ENCODE data around the gene PTRH1. TPM values are rescaled to one million over a fixed set of nuclear protein-coding genes. Genes with fewer than 3 reads are reported as not detected.
"Not testable (repeated sequence)": the region's sequence is repeated elsewhere in the genome, so short reads cannot be mapped to it uniquely, and the experiment has no call there.

PTRH1 gene
- 13.3 TPM for total RNA-seq
- long read RNA-seq, transcript PTRH1-208 (5 exons, 814 nt): major isoform, 17 of 24 reads
- long read RNA-seq, partial matches to known transcripts: 2 of 24 reads
- long read RNA-seq, other reads (novel, unspliced or antisense): 3 of 24 reads

- peak; percentile 98 for ATAC-seq (ENCODE audit: poor library complexity)
- intact Hi-C loops (cut with DNase I): loop anchor here (5.0 to 10.0 kb wide), 2 partner anchors 103 to 221 kb away; partner anchors contain the start of gene STXBP1
Measured at GRCh38 chr9:127715470-127716337, at the start of gene PTRH1, which contains the start of gene TTC16. TSS of gene PTRH1 (minus strand) at chr9:127715663. CDS start at chr9:127715639, 24 bp downstream. TSS of gene TTC16 (plus strand) at chr9:127716079. CDS start at chr9:127716146, 67 bp downstream.

DNA sequence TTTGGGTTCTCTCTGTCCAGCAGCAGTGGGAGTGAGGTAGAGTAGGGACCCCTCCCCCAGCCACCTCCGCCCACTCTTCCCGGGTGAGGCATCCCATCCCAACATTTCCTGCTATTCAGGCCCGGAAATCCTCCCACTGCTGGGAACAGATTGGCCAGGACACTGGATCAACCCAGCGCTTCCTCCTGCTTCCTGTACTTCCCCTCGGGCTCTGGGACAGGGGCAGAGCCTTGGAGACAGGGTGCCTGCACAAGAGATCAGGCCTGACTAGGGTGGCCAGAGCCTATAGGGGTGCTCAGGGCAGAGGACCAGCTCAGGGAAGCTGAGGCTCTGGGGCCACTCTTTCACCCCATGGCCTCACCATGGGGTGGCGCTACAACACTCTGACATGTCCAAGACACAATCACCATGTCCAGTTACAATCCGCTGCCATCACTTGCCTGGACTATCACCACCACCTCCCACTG lies 48.5 kb upstream of the PTRH1 start:
- DNase-seq (peak; percentile 75), ATAC-seq (ENCODE audit: poor library complexity) (peak; percentile 38)
- intact Hi-C loops (cut with DNase I): no loop called here

More at GRCh38 chr9:127715470-127716337, at the start of gene PTRH1, which contains the start of gene TTC16:
- peak; percentile 98 for DNase-seq

- intact Hi-C loops (cut with DNase I): no loop called here
- ATAC-seq (ENCODE audit: poor library complexity): peak; percentile 64
- peak; percentile 82 for DNase-seq
Measured at GRCh38 chr9:127762111-127762676, 46.7 kb upstream of the PTRH1 start.

GRCh38 chr9:127761491-127761956 lies 46.1 kb upstream of the PTRH1 start:
- intact Hi-C loops (cut with DNase I): no loop called here
- ATAC-seq (ENCODE audit: poor library complexity): no peak
- no peak for DNase-seq

GRCh38 chr9:127761061-127761460 lies 45.6 kb upstream of the PTRH1 start:
- no peak for ATAC-seq (ENCODE audit: poor library complexity)
- DNase-seq: no peak
- intact Hi-C loops (cut with DNase I): no loop called here

DNA sequence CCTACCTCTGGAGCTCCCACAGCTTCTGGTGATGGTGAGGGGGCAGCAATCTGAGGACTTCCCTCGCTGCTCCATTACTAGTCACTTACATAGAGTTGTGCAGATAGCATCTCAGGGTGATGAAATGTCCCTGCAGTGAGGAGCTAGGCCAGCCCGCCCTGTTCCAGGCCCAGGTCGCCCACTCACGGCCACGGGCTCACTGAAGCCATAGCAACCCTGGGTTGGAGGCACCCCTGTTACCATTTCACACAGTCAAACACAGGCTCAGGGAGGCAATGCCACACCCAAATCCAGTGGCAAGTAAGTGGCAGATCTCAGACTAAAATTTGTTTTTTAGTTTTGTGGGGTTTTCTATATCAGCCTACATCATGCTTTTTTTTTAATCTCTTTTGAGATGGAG lies 43.4 kb upstream of the PTRH1 start:
- intact Hi-C loops (cut with DNase I): no loop called here
- ATAC-seq (ENCODE audit: poor library complexity) (no peak), DNase-seq (no peak)

- DNase-seq; intact Hi-C loops (cut with DNase I); ATAC-seq (ENCODE audit: poor library complexity): not testable (repeated sequence)
Measured at GRCh38 chr9:127756776-127757175, 41.3 kb upstream of the PTRH1 start.

- DNase-seq: no peak
- intact Hi-C loops (cut with DNase I): no loop called here
- no peak for ATAC-seq (ENCODE audit: poor library complexity)
Measured at GRCh38 chr9:127756233-127756632, 40.8 kb upstream of the PTRH1 start.

- DNase-seq (no peak), ATAC-seq (ENCODE audit: poor library complexity) (peak; percentile 39)
- intact Hi-C loops (cut with DNase I): no loop called here
Measured at GRCh38 chr9:127755061-127756060, 39.9 kb upstream of the PTRH1 start.

DNA sequence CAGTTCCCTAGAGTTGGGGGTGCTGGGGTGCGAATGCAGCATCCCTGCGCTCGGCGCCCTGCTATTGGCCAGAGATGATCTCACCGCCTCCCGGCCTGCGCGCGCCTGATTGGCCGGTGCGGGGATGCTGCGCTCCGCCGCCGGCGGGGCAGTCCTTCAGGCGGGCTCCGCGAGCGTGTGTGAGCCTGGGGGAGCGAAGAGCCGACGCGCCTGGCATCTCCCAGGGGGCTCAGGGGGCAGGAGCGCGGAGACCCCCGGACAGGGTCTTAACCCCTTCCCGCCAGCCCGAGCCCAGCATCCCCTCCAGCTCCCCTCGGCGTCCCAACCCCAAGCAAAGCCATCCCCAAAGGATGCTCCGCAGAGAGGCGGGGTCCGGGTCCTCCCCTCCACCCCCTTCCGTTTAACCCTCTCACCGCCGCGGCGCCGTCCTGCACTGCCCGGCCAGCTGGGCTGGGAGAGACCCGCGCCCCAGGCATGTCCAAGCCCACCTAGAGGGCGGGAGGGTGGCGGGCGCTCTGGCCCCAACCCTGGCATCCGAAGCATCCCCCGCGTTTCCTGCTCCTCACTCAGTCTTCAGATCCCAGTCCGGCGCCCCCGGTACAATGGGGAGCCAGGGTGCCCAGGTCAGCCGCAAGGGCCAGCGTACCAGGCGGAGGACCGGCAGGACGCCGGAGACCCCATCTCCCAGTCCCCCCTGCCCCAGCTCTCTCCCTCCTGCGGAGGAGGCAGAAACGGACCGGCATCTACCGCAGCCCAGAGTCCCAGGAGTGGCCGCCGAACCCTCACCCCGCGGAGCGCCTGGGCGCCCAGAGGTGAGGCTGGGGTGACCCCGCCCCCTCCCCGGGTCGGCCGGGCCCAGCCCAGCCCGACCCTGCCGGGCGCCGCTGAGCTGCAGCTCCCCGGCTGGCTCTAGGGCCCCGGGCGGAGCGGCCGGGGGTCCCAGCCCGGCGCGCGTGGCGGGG lies 38.9 kb upstream of the PTRH1 start:
- DNase-seq (no peak), ATAC-seq (ENCODE audit: poor library complexity) (no peak)
- intact Hi-C loops (cut with DNase I): no loop called here

- intact Hi-C loops (cut with DNase I): no loop called here
- DNase-seq (no peak), ATAC-seq (ENCODE audit: poor library complexity) (no peak)
Measured at GRCh38 chr9:127753622-127754021, 38.2 kb upstream of the PTRH1 start.

DNA sequence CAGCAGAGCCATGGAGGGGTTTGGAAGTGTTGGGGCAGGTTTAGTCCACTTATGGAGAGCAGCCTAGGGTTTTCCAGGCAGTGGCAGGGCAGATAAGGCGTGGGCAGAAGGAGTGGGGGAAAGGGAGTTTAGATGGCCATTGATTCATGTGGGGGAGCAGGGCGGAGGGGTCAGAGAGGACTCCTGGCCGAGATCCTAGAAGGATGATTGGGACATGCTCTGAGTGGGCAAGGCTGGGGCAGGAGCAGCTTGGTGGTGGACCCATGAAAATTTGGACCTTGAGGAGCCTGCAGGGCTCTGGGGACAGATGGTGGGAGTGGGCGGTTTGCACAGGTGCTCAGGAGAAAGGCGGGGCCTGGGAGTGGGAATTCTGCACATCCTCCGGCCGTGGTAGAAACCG lies 37.7 kb upstream of the PTRH1 start:
- intact Hi-C loops (cut with DNase I): no loop called here
- DNase-seq (no peak), ATAC-seq (ENCODE audit: poor library complexity) (no peak)

DNA sequence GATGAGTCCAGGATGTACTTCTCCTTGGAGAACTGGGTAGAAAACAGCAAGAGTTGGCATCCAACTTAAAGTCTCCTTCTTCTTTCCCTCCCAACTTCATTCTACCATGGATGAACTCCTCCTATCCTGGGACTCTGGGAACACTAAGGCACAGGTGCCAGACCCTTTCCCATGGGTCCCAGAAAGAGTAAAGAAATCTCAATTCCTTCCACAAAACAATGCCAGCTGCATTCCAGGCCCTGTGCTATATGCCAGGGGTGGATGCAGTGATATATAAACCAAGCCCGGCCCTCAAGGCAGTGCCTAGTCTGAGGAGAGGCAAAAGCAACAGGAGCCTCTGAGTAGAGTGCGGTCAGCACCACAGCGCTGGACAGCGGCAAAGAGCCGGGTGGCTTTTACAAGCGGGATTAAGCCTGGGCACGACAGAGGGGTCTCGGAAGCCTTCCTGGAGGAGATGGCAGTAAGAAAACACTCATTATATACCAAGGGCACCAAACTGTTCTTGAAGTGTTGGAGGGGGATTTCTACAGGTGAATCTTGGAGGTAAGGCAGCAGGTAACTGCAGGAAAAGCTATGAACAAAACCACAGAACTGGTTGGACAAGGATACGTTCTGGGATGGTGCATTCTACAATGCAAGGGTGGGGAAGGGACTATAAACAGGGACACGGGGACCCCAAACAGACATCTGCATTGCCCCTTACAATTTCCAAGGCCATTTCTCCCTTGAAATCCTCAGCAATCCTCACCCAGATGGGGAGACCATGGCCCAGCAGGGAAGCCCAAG lies 36.0 kb upstream of the PTRH1 start:
- intact Hi-C loops (cut with DNase I): no loop called here
- ATAC-seq (ENCODE audit: poor library complexity) (peak; percentile 30), DNase-seq (no peak)

- intact Hi-C loops (cut with DNase I): no loop called here
- no peak for ATAC-seq (ENCODE audit: poor library complexity)
- no peak for DNase-seq
Measured at GRCh38 chr9:127749090-127749787, 33.8 kb upstream of the PTRH1 start.

DNA sequence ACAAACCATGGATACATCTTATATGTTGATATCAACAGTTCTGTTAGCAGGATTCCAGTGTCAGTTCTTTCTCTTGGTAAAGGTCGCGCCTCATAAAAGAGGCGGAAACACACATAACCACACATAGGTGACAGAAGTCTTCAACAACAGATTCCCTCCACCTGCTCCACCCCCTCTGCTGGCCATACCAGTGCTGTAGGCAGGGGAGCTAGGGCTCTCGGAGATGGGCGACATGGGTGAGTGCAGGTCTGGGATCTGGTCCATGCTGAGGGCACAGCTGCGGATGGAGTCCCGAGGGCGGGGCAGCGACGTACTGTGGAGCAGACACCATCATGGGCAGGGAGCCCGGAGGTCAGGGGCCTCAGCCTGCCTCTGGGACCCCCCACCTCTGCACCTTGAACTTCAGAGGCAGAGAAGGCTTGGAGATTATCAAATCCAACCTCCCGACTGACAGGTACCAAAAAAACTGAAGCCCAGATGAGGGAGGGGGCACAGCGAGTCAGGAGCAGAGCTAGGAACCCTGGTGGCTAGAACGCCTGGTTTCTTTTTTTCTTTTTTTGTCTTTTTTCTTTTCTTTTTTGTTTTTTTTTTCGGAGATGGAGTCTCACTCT lies 31.6 kb upstream of the PTRH1 start:
- no peak for DNase-seq
- no peak for ATAC-seq (ENCODE audit: poor library complexity)
- intact Hi-C loops (cut with DNase I): no loop called here

All from Right ventricle myocardium superior (tissue), 1 donor.